ENCODE data around the gene TTYH2. TPM values are rescaled to one million over a fixed set of nuclear protein-coding genes. Genes with fewer than 3 reads are reported as not detected.

The TTYH2 gene
- polyA plus RNA-seq, 1 of the 3 experiments (the other 2 are of a cell fraction) = 16.1 TPM

- DNase-seq = no peak
- Histone ChIP-seq H3K4me1 (ENCODE audit: control insufficient read depth in 1 of 2, insufficient read depth in 2 of 2, low read depth in 1 of 2, low read length in 1 of 2) (peaks cover 4 to 74% of the 10 kb centered on the region in 2 experiments; a peak in 3 of 4 replicates), H3K27ac (ENCODE audit: low read depth in 2 of 2, low read length in 1 of 2) (no peak overlapping the region), H3K9ac (no peak overlapping the region), H3K36me3 (replicated peaks in 1 of 2; ENCODE audit: control insufficient read depth in 1 of 2, insufficient read depth in 2 of 2, low read length in 1 of 2) (peaks cover 13 to 16% of the 10 kb centered on the region in 2 experiments), H2AFZ (ENCODE audit: low read depth) (no peak overlapping the region), H4K20me1 (ENCODE audit: insufficient read depth) (peaks cover 12% of the 10 kb centered on the region), H3F3A (replicated peaks; ENCODE audit: insufficient read depth) (peaks cover 22% of the 10 kb centered on the region), H3K9me2 (no peaks in the 10 kb centered on the region), H3K27me3 (ENCODE audit: insufficient read depth) (no peaks in the 10 kb centered on the region), H3K9me3 (no peaks in the 10 kb centered on the region), H3K4me3 (ENCODE audit: low read depth in 2 of 2, low read length in 1 of 2) (peak overlapping the region in 1 of 2 experiments; percentile 55; a peak in 2 of 4 replicates), H3K4me2 (peak overlapping the region; percentile 97; the same call in 1 of the 2 replicates), H3K79me2 (ENCODE audit: insufficient read depth) (no peaks in the 10 kb centered on the region)
- 94% methylated on average over 16 of the region's 16 CpGs for WGBS (ENCODE audit: low lambda C conversion rate)
- POLR2A ChIA-PET = interaction anchor here (1.0 kb wide), 1 partner anchor 10 kb away, joined by 3 read pairs; no protein-coding TSS in a partner anchor
- CTCF ChIA-PET = interaction anchor here (1.0 to 5.2 kb wide), 10 partner anchors 8 to 242 kb away, joined by 3 to 30 read pairs (median 4); no protein-coding TSS in a partner anchor
- TF ChIP-seq, protein P1, sequence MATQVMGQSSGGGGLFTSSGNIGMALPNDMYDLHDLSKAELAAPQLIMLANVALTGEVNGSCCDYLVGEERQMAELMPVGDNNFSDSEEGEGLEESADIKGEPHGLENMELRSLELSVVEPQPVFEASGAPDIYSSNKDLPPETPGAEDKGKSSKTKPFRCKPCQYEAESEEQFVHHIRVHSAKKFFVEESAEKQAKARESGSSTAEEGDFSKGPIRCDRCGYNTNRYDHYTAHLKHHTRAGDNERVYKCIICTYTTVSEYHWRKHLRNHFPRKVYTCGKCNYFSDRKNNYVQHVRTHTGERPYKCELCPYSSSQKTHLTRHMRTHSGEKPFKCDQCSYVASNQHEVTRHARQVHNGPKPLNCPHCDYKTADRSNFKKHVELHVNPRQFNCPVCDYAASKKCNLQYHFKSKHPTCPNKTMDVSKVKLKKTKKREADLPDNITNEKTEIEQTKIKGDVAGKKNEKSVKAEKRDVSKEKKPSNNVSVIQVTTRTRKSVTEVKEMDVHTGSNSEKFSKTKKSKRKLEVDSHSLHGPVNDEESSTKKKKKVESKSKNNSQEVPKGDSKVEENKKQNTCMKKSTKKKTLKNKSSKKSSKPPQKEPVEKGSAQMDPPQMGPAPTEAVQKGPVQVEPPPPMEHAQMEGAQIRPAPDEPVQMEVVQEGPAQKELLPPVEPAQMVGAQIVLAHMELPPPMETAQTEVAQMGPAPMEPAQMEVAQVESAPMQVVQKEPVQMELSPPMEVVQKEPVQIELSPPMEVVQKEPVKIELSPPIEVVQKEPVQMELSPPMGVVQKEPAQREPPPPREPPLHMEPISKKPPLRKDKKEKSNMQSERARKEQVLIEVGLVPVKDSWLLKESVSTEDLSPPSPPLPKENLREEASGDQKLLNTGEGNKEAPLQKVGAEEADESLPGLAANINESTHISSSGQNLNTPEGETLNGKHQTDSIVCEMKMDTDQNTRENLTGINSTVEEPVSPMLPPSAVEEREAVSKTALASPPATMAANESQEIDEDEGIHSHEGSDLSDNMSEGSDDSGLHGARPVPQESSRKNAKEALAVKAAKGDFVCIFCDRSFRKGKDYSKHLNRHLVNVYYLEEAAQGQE (IDR thresholded peaks at IDR 0.05; ENCODE audit: low read depth, low read length) = no peak
- TF ChIP-seq GATA2 (CRISPR knock-in tag; IDR thresholded peaks at IDR 0.05) = no peak
- TF ChIP-seq, protein P2, sequence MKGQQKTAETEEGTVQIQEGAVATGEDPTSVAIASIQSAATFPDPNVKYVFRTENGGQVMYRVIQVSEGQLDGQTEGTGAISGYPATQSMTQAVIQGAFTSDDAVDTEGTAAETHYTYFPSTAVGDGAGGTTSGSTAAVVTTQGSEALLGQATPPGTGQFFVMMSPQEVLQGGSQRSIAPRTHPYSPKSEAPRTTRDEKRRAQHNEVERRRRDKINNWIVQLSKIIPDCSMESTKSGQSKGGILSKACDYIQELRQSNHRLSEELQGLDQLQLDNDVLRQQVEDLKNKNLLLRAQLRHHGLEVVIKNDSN (IDR thresholded peaks at IDR 0.05; ENCODE audit: borderline replicate concordance, low read depth) = no peak
- TF ChIP-seq, protein P3, sequence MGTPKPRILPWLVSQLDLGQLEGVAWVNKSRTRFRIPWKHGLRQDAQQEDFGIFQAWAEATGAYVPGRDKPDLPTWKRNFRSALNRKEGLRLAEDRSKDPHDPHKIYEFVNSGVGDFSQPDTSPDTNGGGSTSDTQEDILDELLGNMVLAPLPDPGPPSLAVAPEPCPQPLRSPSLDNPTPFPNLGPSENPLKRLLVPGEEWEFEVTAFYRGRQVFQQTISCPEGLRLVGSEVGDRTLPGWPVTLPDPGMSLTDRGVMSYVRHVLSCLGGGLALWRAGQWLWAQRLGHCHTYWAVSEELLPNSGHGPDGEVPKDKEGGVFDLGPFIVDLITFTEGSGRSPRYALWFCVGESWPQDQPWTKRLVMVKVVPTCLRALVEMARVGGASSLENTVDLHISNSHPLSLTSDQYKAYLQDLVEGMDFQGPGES (IDR thresholded peaks at IDR 0.05; ENCODE audit: low read depth, low read length) = no peak
- no peak for TF ChIP-seq JUND (IDR thresholded peaks at IDR 0.05)
- TF ChIP-seq CHD2 (IDR thresholded peaks at IDR 0.05; ENCODE audit: low read length, partially characterized antibody) = no peak
- TF ChIP-seq RAD21 (IDR thresholded peaks at IDR 0.05; ENCODE audit: low read length) = no peak
- TF ChIP-seq TAF1 (IDR thresholded peaks at IDR 0.05; ENCODE audit: borderline replicate concordance, low read depth, low read length) = no peak
- TF ChIP-seq GABPA (IDR thresholded peaks at IDR 0.05; ENCODE audit: low read depth) = no peak
- no peak for TF ChIP-seq FOXM1 (IDR thresholded peaks at IDR 0.05; ENCODE audit: low read depth)
- no peak for TF ChIP-seq RFX5 (IDR thresholded peaks at IDR 0.05; ENCODE audit: low read length)
- TF ChIP-seq SIN3A (IDR thresholded peaks at IDR 0.05; ENCODE audit: borderline replicate concordance, low read depth, low read length) = no peak
- TF ChIP-seq NFIC (IDR thresholded peaks at IDR 0.05; ENCODE audit: borderline replicate concordance) = no peak
- TF ChIP-seq MEF2A (IDR thresholded peaks at IDR 0.05; ENCODE audit: borderline replicate concordance, low read depth) = no peak
- TF ChIP-seq EP300 (IDR thresholded peaks at IDR 0.05; ENCODE audit: borderline replicate concordance in 1 of 2, low read depth in 1 of 2, low read length in 1 of 2) = no peak
- TF ChIP-seq RCOR1 (IDR thresholded peaks at IDR 0.05; ENCODE audit: low read length) = no peak
- TF ChIP-seq NRF1 (IDR thresholded peaks at IDR 0.05; ENCODE audit: low read depth, low read length) = no peak
- no peak for TF ChIP-seq POLR2AphosphoS5 (IDR thresholded peaks at IDR 0.05; ENCODE audit: low read depth, low read length)
These were observed 1.3 kb downstream of the TTYH2 start for GRCh38 chr17:74214484-74215341.

All from SK-N-SH (cell line).